ENCODE data around the gene MT4. TPM values are rescaled to one million over a fixed set of nuclear protein-coding genes. Genes with fewer than 3 reads are reported as not detected.

MT4 gene
- polyA plus RNA-seq, 4 donors, result not detected

GRCh38 chr16:56618138-56618537, 53.3 kb downstream of the MT4 start:
- DNase-seq (ENCODE audit: low read depth in 4 of 4, low spot score in 2 of 4), result no peak

Other genes with a start within 250 kb of the MT4 start
- 100 to 1,000 TPM; 132 to 144 (median 133) TPM for gene AMFR, start 139.5 kb upstream of the MT4 start, polyA plus RNA-seq (ENCODE audit: insufficient read length in 4 of 4)
- 100 to 1,000 TPM; 109 to 139 (median 128) TPM for gene NUDT21, start 113.7 kb upstream of the MT4 start, polyA plus RNA-seq (ENCODE audit: insufficient read length in 4 of 4)
- gene OGFOD1, start 113.5 kb upstream of the MT4 start, polyA plus RNA-seq (ENCODE audit: insufficient read length in 4 of 4), result 10 to 100 TPM; 35.3 to 41.1 (median 36.6) TPM
- gene BBS2, start 45.0 kb upstream of the MT4 start, polyA plus RNA-seq (ENCODE audit: insufficient read length in 4 of 4), result 100 to 1,000 TPM in 1 of 4 donors, 10 to 100 TPM in 3; 77.3 to 110 (median 96.0) TPM
- 1 to 10 TPM; 1.5 to 2.4 (median 1.6) TPM for gene MT3, start 24.5 kb downstream of the MT4 start, polyA plus RNA-seq (ENCODE audit: insufficient read length in 4 of 4)
- 10 to 100 TPM; 26.1 to 41.7 (median 31.1) TPM for gene MT2A, start 43.5 kb downstream of the MT4 start, polyA plus RNA-seq (ENCODE audit: insufficient read length in 4 of 4)
- 10 to 100 TPM; 19.4 to 50.0 (median 38.3) TPM for gene MT1E, start 60.7 kb downstream of the MT4 start, polyA plus RNA-seq (ENCODE audit: insufficient read length in 4 of 4)
- gene MT1M, start 67.6 kb downstream of the MT4 start, polyA plus RNA-seq (ENCODE audit: insufficient read length in 4 of 4), result under 1 TPM in 2 of 4 donors, not detected in 2; 0.41 to 0.96 TPM
- under 1 TPM in 1 of 4 donors, not detected in 3; 0.32 TPM for gene MT1A, start 73.6 kb downstream of the MT4 start, polyA plus RNA-seq (ENCODE audit: insufficient read length in 4 of 4)
- gene MT1B, start 86.8 kb downstream of the MT4 start, polyA plus RNA-seq (ENCODE audit: insufficient read length in 4 of 4), result 1 to 10 TPM in 1 of 4 donors, not detected in 3; 1.3 TPM
- 10 to 100 TPM; 43.8 to 84.1 (median 71.3) TPM for gene MT1F, start 92.9 kb downstream of the MT4 start, polyA plus RNA-seq (ENCODE audit: insufficient read length in 4 of 4)
- 100 to 1,000 TPM in 2 of 4 donors, 10 to 100 TPM in 2; 13.2 to 180 (median 98.1) TPM for gene MT1G, start 103.0 kb downstream of the MT4 start, polyA plus RNA-seq (ENCODE audit: insufficient read length in 4 of 4)
- gene MT1H, start 104.7 kb downstream of the MT4 start, polyA plus RNA-seq (ENCODE audit: insufficient read length in 4 of 4), result 10 to 100 TPM in 3 of 4 donors, 1 to 10 TPM in 1; 4.1 to 58.4 (median 25.7) TPM
- 10 to 100 TPM; 19.3 to 46.9 (median 35.9) TPM for gene MT1X, start 117.4 kb downstream of the MT4 start, polyA plus RNA-seq (ENCODE audit: insufficient read length in 4 of 4)
- gene NUP93, start 165.1 kb downstream of the MT4 start, polyA plus RNA-seq (ENCODE audit: insufficient read length in 4 of 4), result 100 to 1,000 TPM in 1 of 4 donors, 10 to 100 TPM in 3; 73.0 to 106 (median 83.5) TPM